Smooth muscle cell (in vitro differentiated cells): ENCODE data around the gene FRMPD2. TPM values are rescaled to one million over a fixed set of nuclear protein-coding genes. Genes with fewer than 3 reads are reported as not detected.
"Not testable (repeated sequence)": the region's sequence is repeated elsewhere in the genome, so short reads cannot be mapped to it uniquely, and the experiment has no call there.

Experiments
- DNase-seq: peaks from one replicate; lab custom pipeline; 2025; ENCODE audit not compliant: unreplicated experiment; lab: John Stamatoyannopoulos, UW
- H2AFZ ChIP-seq: fragments of 200-600 bp; sonication (generic); 2 replicates; pipeline ENCODE4 v1.6.0; 2016; ENCODE audit warnings: antibody characterized with exemption, low read depth, mild to moderate bottlenecking
- H3F3A ChIP-seq: fragments of 200-600 bp; sonication (generic); 2 replicates; pipeline ENCODE4 v1.6.0; 2017; ENCODE audit warnings: antibody characterized with exemption, low read depth
- H3K27ac ChIP-seq: fragments of 200-600 bp; sonication (generic); 2 replicates; pipeline ENCODE4 v1.5.1; 2016; ENCODE audit warnings: low read depth, mild to moderate bottlenecking
- H3K27me3 ChIP-seq: fragments of 200-600 bp; sonication (generic); 2 replicates; pipeline ENCODE4 v1.6.1; 2016; ENCODE audit warnings: low read depth, mild to moderate bottlenecking
- H3K36me3 ChIP-seq: fragments of 200-600 bp; sonication (generic); 2 replicates; pipeline ENCODE4 v1.5.1; 2016; ENCODE audit warnings: low read depth
- H3K4me1 ChIP-seq: fragments of 200-600 bp; sonication (generic); 2 replicates; pipeline ENCODE4 v1.5.1; 2016; ENCODE audit warnings: low read depth
- H3K4me2 ChIP-seq: fragments of 200-600 bp; sonication (generic); 2 replicates; pipeline ENCODE4 v1.6.0; 2016; ENCODE audit warnings: mild to moderate bottlenecking
- H3K4me3 ChIP-seq: fragments of 200-600 bp; sonication (generic); 2 replicates; pipeline ENCODE4 v1.5.1; 2016; ENCODE audit warnings: mild to moderate bottlenecking
- H3K79me2 ChIP-seq: fragments of 200-600 bp; sonication (generic); 2 replicates; pipeline ENCODE4 v1.6.0; 2016; ENCODE audit warnings: low read depth, mild to moderate bottlenecking
- H3K9ac ChIP-seq: fragments of 200-600 bp; sonication (generic); 2 replicates; pipeline ENCODE4 v1.6.0; 2016; ENCODE audit warnings: low read depth
- H3K9me3 ChIP-seq: fragments of 200-600 bp; sonication (generic); replicated peaks from 2 replicates; pipeline ENCODE4 v1.5.1; 2016; ENCODE audit warnings: low read depth
- H4K20me1 ChIP-seq: fragments of 200-600 bp; sonication (generic); 2 replicates; pipeline ENCODE4 v1.6.0; 2016; ENCODE audit warnings: low read depth
- WGBS: methylation state at CpG from one replicate; pipeline ENCODE4 v1.1.7; 2016; ENCODE audit warnings: low lambda C conversion rate; 5-methylcytosine and 5-hydroxymethylcytosine counted together
- polyA plus RNA-seq: library from polyadenylated mRNA; unstranded; fragments of >200 nt; fragmentation: Nextera tagmentation; extraction: Ambion mirVana; gene quantifications from 2 replicates; pipeline ENCODE4 v1.2.1, GENCODE V29; 2016
- total RNA-seq: library from RNA; depleted of rRNA; stranded (reverse); fragments of >200 nt; gene quantifications from 2 replicates; pipeline ENCODE4 v1.2.3, GENCODE V29; 2014

FRMPD2 gene
- total and polyA plus RNA-seq, 2 experiments from 2014 or later: 0.18 TPM; not detected in 1

DNA sequence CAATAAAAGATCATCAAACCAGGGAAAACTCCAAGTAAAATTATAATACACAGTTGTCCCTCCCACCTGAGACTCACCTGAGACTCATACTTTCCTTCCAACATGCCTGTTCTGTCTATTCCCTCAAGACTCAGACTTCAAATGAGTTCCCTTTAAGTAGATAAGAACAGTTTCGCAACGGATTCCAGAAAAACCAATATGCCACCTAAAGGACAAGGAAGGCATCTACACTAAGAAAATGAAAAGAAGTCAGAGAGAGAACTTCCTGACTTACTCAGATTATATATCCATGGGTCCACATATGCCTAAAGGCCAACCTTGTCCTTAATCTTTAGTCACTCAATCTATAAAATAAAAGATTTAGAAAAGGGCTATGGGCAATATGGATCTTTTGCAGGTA is 148.9 kb downstream of the FRMPD2 start:
- WGBS: 0% methylated on average over 2 of the region's 2 CpGs
- H3F3A ChIP-seq, DNase-seq: not testable (repeated sequence)

GRCh38 chr10:48122618-48123017 is 151.9 kb downstream of the FRMPD2 start:
- not testable (repeated sequence) for DNase-seq, H3K9ac ChIP-seq, H3F3A ChIP-seq, H2AFZ ChIP-seq, H3K27ac ChIP-seq, H3K9me3 ChIP-seq, H3K4me1 ChIP-seq, H4K20me1 ChIP-seq, H3K4me2 ChIP-seq, H3K79me2 ChIP-seq, H3K36me3 ChIP-seq, H3K4me3 ChIP-seq, H3K27me3 ChIP-seq

More for the DNA sequence above, 148.9 kb downstream of the FRMPD2 start:
- not testable (repeated sequence) for H4K20me1 ChIP-seq, H3K27ac ChIP-seq, H2AFZ ChIP-seq, H3K27me3 ChIP-seq, H3K9me3 ChIP-seq, H3K4me3 ChIP-seq, H3K4me2 ChIP-seq, H3K36me3 ChIP-seq, H3K4me1 ChIP-seq, H3K9ac ChIP-seq, H3K79me2 ChIP-seq

DNA sequence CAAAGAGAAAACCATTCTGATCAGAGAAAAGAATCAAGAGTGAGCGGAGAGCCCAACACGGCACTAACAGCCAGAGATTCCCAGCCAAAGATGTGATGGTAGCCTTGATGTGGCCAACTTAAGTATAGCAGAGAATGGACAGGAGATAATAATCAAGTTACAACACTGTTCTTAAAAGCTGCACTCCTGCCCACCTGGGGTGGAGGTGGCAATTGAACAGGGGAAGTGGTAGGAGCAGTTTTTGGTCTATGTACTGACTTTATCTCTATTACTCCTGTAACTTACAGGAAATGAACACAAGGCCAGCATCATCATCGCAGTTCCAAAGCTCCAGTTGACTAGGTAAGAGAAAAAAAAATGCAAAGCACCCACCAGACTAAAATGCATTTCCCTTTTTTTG is 164.2 kb downstream of the FRMPD2 start:
- not testable (repeated sequence) for H3K4me3 ChIP-seq, H3K27me3 ChIP-seq, H3F3A ChIP-seq, DNase-seq, H4K20me1 ChIP-seq, H3K4me1 ChIP-seq, H3K4me2 ChIP-seq, H3K36me3 ChIP-seq, H2AFZ ChIP-seq, H3K27ac ChIP-seq, H3K79me2 ChIP-seq, H3K9ac ChIP-seq, H3K9me3 ChIP-seq
- WGBS: no CpG with 5 or more reads among the region's 3 CpGs

Other genes starting within 250 kb of the FRMPD2 start
- 45.5 and 54.2 TPM in 2 replicates for gene MAPK8, start 32.0 kb upstream of the FRMPD2 start, total RNA-seq
- 13.1 and 19.0 TPM in 2 replicates for gene MAPK8, start 32.0 kb upstream of the FRMPD2 start, polyA plus RNA-seq